SK-N-MC (cell line): ENCODE results near the gene MVD.

Experiments used
- DNase-seq: peaks from one replicate; pipeline ENCODE4 v3.0.0-alpha.2; 2011; ENCODE audit warnings: low read depth, low spot score
- H3K27ac ChIP-seq: fragments of 200-600 bp; sonication (generic); 2 replicates; pipeline ENCODE4 v1.5.1; 2016; ENCODE audit warnings: mixed run types
- H3K36me3 ChIP-seq: fragments of 200-600 bp; sonication (generic); 2 replicates; pipeline ENCODE4 v1.6.1; 2017; ENCODE audit warnings: antibody characterized with exemption, low read length, mixed read lengths; ENCODE audit not compliant: insufficient read depth
- H3K4me3 ChIP-seq: fragments of 200-600 bp; sonication (generic); 2 replicates; pipeline ENCODE4 v1.5.1; 2016
- H3K9ac ChIP-seq: fragments of 200-600 bp; sonication (generic); 2 replicates; pipeline ENCODE4 v1.8.0; 2017; ENCODE audit warnings: mixed run types, mixed read lengths; ENCODE audit not compliant: insufficient read length
- H3K9me3 ChIP-seq: fragments of 200-600 bp; sonication (generic); 2 replicates; pipeline ENCODE4 v1.6.1; 2017; ENCODE audit warnings: low read depth, mild to moderate bottlenecking, antibody characterized with exemption, low read length, moderate library complexity, mixed read lengths
- EZH2 ChIP-seq: fragments of 200-600 bp; sonication (generic); IDR thresholded peaks from one replicate; pipeline ENCODE4 v1.6.1; 2017; ENCODE audit warnings: antibody characterized with exemption
- FOXP2 ChIP-seq: optimal IDR thresholded peaks from 2 replicates; pipeline ENCODE3; 2011; ENCODE audit warnings: mild to moderate bottlenecking, moderate library complexity; ENCODE audit not compliant: insufficient read depth; ENCODE audit errors: extremely low read length, control extremely low read depth
- POLR2AphosphoS5 ChIP-seq: IDR thresholded peaks from 2 replicates; pipeline ENCODE4 v1.6.1; 2012; ENCODE audit warnings: mild to moderate bottlenecking, low read depth, low read length, borderline replicate concordance

Gene MVD

DNA sequence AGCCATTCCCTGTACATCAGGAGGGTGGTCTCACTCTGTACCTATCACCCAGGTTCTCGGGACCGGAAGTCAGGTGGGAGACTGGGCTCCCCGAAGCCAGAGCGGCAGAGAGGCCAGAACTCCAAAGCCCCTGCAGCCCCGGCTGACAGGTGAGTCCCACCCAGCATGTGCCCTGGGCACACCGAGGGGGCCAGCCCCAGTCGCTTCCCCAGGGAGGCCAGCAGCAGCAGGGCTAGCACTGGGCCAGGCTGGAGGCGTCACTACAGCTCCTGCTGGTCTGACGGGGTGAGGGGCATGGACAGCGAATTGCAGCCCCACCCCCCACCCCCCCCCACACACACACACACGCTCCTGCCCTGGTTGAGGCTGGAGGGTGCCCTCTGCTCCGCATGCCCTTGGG lies 32.5 kb downstream of the MVD start:
- TF ChIP-seq EZH2: no peak
- no peak for TF ChIP-seq POLR2AphosphoS5
- TF ChIP-seq FOXP2: no peak
- H3K4me3 ChIP-seq: no peak overlapping the region
- no peak for DNase-seq
- no peak overlapping the region for H3K27ac ChIP-seq
- no peaks in the 10 kb centered on the region; the same call in 1 of the 2 replicates for H3K36me3 ChIP-seq
- no peak overlapping the region for H3K9ac ChIP-seq
- no peaks in the 10 kb centered on the region for H3K9me3 ChIP-seq

DNA sequence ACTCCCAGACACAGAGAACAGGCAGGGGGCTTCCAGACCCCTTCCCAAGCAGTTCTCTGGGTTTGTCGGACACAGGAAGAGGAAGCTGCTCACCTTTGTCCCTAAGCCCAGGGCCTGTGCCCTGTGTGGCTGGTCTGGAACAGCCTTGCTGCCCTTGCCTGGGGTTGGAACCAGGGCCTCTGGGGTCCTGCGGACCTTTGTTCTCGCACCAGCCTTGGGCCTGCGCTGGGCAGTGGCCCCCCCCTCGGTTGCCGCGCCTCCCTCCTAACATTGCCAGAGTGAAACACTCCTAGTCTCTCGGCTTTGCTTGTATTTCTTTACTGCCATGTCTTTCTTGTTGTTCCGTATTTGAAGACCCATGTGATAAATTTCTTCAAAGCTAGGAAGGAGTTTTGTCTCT lies 33.1 kb downstream of the MVD start:
- no peak overlapping the region for H3K27ac ChIP-seq
- DNase-seq: no peak
- no peak for TF ChIP-seq EZH2
- no peak for TF ChIP-seq POLR2AphosphoS5
- TF ChIP-seq FOXP2: no peak
- no peaks in the 10 kb centered on the region for H3K9me3 ChIP-seq
- H3K36me3 ChIP-seq: no peaks in the 10 kb centered on the region; the same call in 1 of the 2 replicates
- no peak overlapping the region for H3K9ac ChIP-seq
- no peak overlapping the region for H3K4me3 ChIP-seq

DNA sequence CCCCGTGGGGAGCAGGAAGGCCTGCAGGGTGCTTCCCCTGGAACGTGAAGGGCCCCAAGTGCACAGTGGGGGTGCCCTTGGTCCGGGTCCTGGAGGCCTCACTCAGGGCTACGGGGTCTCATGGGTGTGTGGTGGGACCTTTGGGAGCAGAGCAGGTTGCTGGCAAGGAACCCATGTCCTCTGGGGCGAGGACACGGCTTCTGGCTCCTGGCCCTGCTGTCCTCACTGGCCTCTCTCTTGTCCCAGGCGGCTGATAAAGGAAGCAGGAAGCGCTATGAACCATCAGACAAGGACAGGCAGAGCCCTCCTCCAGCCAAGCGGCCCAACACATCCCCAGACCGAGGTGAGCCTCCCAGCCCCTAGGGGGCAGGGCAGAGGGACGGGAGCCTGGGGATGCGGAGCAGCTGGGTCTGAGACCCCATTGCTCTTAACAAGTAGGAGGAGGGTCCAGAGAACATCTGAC lies 34.3 kb downstream of the MVD start:
- Histone ChIP-seq H3K36me3 (no peaks in the 10 kb centered on the region; the same call in 1 of the 2 replicates), H3K4me3 (no peak overlapping the region), H3K9me3 (no peaks in the 10 kb centered on the region), H3K9ac (no peak overlapping the region), H3K27ac (no peak overlapping the region)
- TF ChIP-seq POLR2AphosphoS5 (no peak), FOXP2 (no peak), EZH2 (no peak)
- no peak for DNase-seq

DNA sequence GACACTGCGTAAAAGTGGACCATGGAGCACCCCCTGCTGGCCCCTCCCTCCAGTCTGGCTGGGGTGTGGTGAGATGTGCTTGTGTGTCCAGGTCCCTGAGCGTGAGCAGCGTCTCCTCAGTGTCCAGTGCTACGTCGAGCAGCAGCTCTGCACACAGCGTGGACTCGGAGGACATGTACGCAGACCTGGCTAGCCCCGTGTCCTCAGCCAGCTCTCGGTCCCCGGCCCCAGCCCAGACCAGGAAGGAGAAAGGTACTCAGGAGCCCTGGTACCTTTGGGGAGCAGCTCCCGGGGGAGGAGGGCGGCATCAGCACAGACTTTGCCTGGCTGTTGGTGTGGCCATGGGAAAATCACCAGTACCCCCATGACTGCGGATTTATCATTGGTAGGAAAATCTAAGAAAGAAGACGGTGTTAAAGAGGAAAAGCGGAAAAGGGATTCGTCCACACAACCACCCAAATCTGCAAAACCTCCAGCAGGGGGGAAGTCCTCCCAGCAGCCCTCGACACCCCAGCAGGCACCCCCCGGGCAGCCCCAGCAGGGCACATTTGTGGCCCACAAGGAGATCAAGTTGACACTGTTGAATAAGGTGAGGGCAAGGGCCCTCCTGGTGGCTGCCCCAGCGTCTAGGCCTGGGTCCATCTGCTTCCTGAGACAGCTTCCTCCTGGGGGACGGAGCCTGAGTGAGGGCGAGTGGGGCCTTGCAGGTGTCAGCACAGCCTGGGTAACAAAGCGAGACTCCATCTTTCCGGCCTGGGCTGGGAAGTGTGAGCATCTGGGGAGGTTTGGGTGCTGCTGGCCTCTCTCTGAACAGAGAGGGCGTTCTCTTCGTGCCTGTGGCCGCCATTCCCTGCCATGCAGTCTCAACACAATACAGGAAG lies 35.1 kb downstream of the MVD start:
- H3K4me3 ChIP-seq: no peak overlapping the region
- no peaks in the 10 kb centered on the region; the same call in 1 of the 2 replicates for H3K36me3 ChIP-seq
- H3K27ac ChIP-seq: no peak overlapping the region
- TF ChIP-seq FOXP2 (no peak), POLR2AphosphoS5 (no peak), EZH2 (no peak)
- no peaks in the 10 kb centered on the region for H3K9me3 ChIP-seq
- DNase-seq: no peak
- no peak overlapping the region for H3K9ac ChIP-seq

DNA sequence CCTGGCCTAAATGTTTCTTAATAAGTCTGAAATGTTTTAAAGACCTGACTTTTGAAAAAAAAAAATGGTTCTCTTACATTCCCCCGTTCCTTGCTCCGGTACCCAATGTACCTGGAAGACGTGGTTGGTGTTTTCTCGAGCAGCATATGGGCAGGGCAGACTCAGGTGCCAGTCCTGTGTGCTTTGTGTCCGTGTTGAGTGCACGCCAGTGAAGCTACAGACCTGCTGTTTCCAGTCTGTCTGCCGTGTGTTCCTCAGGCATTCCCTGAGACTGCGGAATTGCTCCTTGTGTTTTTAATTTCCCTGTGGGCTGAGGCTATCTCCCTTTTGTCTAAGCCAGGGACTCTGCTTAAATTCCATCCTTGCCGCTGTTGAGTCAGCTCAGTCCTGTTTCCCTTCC lies 36.2 kb downstream of the MVD start:
- Histone ChIP-seq H3K4me3 (no peak overlapping the region), H3K27ac (no peak overlapping the region), H3K9ac (no peak overlapping the region), H3K9me3 (no peaks in the 10 kb centered on the region), H3K36me3 (no peaks in the 10 kb centered on the region; the same call in 1 of the 2 replicates)
- DNase-seq: no peak
- TF ChIP-seq POLR2AphosphoS5: no peak
- no peak for TF ChIP-seq FOXP2
- TF ChIP-seq EZH2: no peak

DNA sequence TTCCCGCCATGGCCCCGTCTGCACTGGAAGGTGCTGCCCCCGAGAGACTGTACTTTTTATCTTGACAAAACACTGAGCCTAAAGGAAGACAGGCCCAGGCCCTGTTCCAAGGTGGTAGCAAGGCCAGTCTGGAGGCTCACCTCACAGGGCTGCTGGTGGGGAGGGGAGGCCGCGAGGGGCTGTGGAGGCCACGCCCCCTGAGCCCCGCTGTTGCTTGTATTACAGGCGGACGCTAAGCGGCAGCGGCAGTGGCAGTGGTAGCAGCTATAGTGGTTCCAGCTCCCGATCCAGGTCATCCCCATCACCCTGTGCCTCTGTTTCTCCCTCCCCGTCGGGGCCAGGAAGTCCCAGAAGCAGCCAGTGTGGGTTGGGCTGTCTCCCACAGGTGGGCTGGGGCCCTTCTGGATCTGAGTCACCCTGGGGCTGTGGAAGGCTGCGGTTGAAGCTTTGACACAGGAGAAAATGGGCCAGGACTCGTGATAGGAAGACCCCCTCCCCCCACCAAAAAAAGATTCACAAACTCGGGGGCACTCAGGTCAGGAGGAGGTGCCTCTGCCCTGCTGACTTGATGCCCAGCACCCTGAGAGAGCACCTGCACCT lies 37.8 kb downstream of the MVD start:
- Histone ChIP-seq H3K27ac (no peak overlapping the region), H3K36me3 (no peaks in the 10 kb centered on the region; the same call in 1 of the 2 replicates)
- TF ChIP-seq POLR2AphosphoS5 (no peak), EZH2 (no peak), FOXP2 (no peak)

DNA sequence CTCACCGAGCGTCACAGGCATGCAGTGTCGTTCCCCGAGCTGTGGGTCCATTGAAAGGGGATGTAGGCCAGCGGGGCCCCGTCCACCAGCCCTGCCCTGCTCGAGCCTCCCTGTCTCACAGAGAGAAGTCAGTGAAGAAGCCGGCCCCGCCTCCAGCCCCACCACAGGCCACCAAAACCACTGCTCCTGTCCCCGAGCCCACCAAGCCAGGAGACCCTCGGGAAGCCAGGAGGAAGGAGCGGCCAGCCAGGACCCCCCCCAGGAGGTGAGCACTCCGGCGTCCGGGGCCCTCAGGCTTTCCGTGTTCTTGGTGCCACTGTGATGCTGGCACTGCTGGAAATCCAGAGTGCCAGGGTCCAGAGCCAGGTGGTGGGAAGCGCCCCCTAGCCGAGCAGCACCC lies 38.4 kb downstream of the MVD start:
- Histone ChIP-seq H3K36me3 (no peaks in the 10 kb centered on the region; the same call in 1 of the 2 replicates), H3K9me3 (no peaks in the 10 kb centered on the region), H3K9ac (no peak overlapping the region), H3K4me3 (no peak overlapping the region), H3K27ac (no peak overlapping the region)
- DNase-seq: no peak
- TF ChIP-seq FOXP2 (no peak), EZH2 (no peak), POLR2AphosphoS5 (no peak)

More for the DNA sequence above, 37.8 kb downstream of the MVD start:
- H3K9ac ChIP-seq: no peak overlapping the region
- H3K4me3 ChIP-seq: no peak overlapping the region
- no peak for DNase-seq
- H3K9me3 ChIP-seq: no peaks in the 10 kb centered on the region

DNA sequence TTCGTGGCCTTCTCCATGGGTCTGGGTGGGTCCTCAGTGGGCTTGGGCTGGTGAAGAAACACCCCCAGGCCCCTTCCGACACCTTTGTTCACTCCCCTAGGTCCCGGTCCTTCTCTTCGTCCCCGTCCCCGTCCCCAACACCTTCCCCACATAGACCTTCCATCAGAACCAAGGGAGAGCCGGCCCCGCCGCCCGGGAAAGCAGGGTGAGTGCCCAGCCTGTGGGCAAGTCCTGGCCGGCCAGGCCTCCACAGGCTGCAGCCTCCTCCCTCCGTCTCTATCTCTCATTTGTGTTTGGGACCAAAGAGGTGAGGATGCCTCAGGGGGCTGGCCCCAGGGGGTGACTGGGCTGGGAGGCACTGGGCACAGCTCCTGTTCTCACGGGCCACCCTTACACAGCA lies 39.0 kb downstream of the MVD start:
- Histone ChIP-seq H3K4me3 (no peak overlapping the region), H3K36me3 (no peaks in the 10 kb centered on the region; the same call in 1 of the 2 replicates), H3K9me3 (no peaks in the 10 kb centered on the region), H3K27ac (no peak overlapping the region), H3K9ac (no peak overlapping the region)
- no peak for DNase-seq
- no peak for TF ChIP-seq POLR2AphosphoS5
- TF ChIP-seq EZH2: no peak
- no peak for TF ChIP-seq FOXP2
